Neural progenitor cell (in vitro differentiated cells): ENCODE data around the gene PPP1R3G.

Experiments used
- EZH2 ChIP-seq: fragments of 200-600 bp; sonication (generic); IDR thresholded peaks from 2 replicates; pipeline ENCODE4 v1.6.1; 2017; ENCODE audit warnings: antibody characterized with exemption, mild to moderate bottlenecking, moderate library complexity
- EZH2phosphoT487 ChIP-seq: fragments of 200-600 bp; sonication (generic); IDR thresholded peaks from 2 replicates; pipeline ENCODE4 v1.6.1; 2017; ENCODE audit warnings: antibody characterized with exemption
- TF ChIP-seq, protein P1 (sequence below): fragments of 200-600 bp; sonication (generic); IDR thresholded peaks from 2 replicates; pipeline ENCODE4 v1.5.1; 2017; ENCODE audit warnings: antibody characterized with exemption, mild to moderate bottlenecking

DNA sequence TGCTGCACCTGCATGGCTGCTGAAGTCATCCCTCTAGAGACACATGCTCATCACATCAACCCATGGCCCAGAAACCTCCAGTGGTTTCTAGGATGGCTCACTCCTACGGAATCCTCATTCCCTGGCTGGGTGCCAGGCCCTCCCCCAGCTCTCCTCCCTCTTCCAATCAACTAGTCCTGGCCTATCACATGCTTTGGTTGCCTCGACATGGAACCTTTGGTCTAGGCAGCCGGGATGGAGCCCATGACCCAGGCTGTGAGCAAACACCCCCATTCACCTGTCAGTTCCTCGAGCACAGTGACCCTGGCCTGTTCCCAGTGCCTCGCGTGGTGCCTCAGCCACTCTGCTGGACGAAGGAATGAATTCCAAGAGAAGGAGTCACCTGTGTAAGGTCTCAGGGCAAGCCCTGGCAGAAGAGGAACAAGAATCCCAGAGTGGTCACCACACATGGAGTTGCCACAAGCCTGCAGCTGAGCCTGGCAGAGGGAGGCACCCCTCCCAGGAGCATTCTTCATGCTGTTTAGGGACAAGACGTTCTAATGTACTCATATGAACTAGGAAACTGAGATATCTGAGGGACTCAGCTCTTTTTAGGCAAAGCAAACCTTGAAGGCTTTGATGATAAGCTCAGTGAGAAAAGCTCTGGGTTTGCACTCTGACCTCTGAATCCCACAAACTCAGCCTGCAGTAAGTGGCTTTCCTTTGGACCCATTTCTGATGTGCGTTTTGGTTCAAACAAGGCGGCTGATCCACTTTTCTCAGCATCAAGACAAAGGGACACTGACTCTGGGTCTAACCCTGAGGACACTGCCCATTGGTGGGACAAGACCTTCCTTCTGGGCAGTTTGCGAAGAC, 40.2 kb downstream of the PPP1R3G start:
- TF ChIP-seq, protein P1, sequence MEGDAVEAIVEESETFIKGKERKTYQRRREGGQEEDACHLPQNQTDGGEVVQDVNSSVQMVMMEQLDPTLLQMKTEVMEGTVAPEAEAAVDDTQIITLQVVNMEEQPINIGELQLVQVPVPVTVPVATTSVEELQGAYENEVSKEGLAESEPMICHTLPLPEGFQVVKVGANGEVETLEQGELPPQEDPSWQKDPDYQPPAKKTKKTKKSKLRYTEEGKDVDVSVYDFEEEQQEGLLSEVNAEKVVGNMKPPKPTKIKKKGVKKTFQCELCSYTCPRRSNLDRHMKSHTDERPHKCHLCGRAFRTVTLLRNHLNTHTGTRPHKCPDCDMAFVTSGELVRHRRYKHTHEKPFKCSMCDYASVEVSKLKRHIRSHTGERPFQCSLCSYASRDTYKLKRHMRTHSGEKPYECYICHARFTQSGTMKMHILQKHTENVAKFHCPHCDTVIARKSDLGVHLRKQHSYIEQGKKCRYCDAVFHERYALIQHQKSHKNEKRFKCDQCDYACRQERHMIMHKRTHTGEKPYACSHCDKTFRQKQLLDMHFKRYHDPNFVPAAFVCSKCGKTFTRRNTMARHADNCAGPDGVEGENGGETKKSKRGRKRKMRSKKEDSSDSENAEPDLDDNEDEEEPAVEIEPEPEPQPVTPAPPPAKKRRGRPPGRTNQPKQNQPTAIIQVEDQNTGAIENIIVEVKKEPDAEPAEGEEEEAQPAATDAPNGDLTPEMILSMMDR = no peak
- TF ChIP-seq EZH2 (no peak), EZH2phosphoT487 (no peak)
